GM18861 (cell line): Measurements from ENCODE around the gene GRID2.

Source experiments
- ATAC-seq: cut with Tn5 transposase; IDR thresholded peaks from one replicate; pipeline ENCODE4 v1.9.1; 2021; ENCODE audit not compliant: unreplicated experiment

Gene GRID2

DNA sequence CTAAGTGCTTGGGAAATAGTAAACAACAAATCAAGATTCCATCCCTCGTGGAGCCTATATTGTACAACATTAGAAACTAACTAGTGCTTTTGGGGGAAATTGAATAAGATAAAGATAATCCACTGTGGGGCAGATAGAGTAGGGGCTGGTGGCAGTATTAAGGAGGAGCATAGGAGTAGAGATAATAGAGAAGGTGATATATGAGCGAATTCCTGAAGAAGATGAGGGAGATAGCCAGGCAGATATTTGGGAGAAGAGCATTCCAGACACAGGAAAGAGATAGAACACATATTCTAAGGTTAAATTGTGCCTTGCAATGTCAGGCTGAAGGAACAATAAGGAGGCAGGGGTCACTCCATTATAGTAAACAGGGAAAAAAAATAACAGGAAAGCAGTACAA, 218.2 kb downstream of the GRID2 start:
- no peak for ATAC-seq

DNA sequence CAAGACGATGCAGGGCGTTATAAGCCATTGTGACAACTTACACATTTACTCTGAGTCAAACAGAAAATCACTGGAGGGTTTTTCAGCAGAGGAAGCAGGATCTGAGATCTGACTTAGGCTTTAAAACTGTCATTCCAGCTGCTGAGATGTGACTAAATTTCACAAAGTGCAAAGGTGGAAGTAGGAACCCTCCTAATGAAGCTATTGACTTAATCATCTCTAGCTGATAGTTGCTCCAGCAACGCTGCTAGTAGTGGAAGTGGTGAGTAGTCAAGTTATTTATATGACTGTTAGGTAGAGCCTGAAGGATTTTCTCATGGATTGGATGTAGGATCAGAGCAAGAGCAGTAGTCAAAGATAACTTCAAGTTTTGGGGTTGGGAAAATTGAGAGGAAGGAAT, 218.6 kb downstream of the GRID2 start:
- ATAC-seq: no peak

DNA sequence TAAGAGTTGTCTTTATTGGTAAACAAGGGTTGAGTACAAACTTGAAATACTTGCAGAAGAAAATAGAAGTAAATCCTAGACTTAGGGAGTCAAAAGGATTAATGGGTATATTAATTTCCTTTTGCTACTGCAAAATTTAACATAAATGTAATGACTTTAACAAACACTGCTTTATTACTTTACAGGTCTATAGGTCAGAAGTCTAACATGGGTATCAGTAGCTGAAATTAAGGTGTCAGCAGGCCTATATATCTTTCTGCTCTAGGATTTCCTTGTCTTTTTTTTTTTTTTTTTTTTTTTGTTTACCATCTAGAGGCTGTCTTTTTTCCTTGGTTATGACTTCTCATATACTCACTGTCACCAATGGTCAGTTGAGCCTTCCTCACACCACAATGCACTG, 220.4 kb downstream of the GRID2 start:
- no peak for ATAC-seq

DNA sequence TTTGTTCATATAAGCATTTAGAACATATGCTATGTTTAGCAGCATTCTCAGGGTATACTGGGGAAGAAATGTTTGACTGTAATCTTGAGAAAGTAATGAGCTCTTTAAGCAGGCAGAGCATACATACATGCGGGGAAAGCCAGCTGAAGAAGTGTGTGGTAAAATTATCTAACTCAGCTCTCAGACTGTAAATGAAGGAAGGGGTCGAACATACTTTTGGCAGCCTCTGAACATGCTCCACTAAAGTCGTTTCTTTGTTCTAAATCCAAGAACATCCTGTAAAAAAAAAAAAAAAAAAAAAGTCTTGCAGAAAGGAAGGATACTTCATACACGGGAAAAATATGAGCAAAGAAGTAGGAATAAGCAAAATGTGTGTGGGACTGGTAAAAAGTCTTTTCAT, 224.8 kb downstream of the GRID2 start:
- no peak for ATAC-seq

DNA sequence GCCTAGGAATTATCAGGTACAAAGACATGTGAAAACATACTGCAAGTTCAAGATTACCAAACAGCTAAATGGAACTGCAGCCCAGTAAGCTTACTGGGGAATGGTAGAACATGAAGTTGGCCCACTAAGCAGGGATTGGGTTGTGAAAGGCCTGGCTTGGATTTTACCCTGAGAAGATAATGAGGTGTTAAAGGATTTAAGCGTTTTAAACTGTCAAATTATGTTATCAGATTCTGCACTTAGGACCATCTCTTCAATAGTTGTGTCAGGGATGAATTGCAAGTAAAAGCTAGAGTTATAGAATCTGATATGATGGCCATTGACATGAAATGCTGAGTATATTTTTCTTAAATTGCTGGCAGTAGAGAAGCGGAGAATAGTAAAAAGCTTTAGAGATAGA, 225.7 kb downstream of the GRID2 start:
- no peak for ATAC-seq

- no peak for ATAC-seq
These were observed 231.8 kb downstream of the GRID2 start for GRCh38 chr4:92535599-92535998.

DNA sequence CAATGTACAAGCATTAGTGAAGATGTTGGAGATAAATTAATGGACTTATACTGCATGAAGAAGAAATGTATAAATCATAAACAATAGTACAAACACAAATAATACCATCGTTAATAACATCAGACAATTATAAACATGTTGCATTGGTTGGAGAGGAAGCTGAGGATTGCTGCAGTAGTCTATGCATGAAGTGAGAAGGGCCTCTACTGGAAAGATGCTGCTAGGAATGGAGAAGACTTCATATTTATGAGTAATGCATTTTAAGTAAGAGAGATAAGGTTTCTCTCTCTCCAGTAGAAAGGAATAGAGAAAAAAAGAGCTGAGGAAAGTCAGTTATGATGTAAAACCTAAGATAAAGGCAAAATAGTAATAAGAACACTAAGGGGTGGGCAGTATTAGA, 247.8 kb downstream of the GRID2 start:
- ATAC-seq: no peak

GRCh38 chr4:92566269-92566668, 262.5 kb downstream of the GRID2 start:
- ATAC-seq: no peak

- no peak for ATAC-seq
These were observed 277.1 kb downstream of the GRID2 start for GRCh38 chr4:92580816-92581215.

- no peak for ATAC-seq
These were observed 295.3 kb downstream of the GRID2 start for GRCh38 chr4:92599044-92599443.

DNA sequence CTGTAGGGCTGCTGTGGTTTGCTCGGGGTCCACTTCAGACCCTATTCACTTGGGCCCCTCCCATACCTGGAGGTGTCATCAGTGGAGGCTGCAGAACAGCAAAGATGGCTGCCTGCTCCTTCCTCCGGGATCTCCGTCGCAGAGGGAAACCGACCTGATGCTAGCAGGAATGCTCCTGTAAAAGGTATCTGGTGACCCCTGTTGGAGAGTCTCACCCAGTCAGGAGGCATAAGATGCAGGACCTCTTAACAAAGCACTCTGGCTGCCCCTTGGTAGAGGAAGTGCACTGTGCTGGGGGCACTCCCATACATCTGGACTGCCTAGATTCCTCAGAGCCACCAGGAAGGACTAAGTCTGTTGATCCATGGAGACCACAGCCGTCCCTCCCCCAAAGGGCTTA, 296.9 kb downstream of the GRID2 start:
- ATAC-seq: no peak

DNA sequence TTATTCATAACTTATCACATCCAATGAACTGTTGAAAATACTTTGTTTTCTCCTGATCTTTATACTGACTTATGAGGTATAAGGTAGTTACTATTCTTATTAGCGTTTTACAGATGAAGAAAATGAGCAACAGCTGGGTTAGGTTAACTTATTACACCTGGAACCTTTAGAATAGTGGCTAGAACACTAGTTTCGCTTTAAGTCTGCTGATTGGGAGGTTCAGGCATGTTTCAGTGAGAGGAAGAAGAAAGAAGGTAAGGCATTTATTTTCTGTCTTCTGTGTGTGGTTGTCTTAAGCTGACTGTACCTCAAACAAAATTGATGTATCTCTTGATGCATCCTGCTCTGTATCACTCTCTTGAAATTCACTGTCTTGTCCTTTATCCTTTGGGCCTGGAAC, 302.5 kb downstream of the GRID2 start:
- no peak for ATAC-seq

DNA sequence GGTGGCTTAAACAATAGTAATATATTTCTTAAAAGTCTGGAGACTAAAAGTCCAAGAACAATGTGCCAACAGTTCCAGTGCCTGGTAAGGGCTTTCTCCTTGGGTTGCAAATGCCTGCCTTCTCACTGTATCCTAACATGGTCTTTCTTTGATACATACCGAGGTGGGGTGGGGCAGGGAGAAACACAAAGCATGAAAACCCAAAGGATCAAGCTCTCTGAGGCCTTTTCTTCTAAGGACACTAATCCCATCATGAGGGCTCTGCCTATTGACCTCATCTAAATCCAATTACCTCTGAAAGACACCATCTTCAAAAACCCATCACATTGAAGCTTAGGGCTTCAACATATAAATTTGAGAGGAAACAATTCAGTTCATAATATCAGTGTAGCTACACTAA, 311.3 kb downstream of the GRID2 start:
- no peak for ATAC-seq

DNA sequence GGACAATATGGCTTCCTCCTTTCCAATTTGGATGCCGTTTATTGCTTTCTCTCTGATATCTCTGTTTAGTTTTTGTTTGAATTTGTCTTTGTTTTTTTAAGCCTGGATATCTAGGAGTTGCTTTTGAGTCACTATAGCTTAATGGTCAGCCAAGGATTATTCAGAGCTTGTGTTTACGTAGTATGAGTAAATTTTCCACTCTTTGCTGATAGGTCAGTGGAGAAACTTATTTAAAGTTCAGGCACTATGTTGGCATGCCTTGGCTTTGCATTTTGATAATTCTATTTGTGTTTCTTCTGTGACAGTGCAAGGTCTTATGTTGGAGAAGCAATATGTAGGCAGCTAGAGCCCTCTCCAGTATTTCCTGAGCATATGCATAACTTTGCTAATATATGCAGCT, 315.2 kb downstream of the GRID2 start:
- no peak for ATAC-seq

DNA sequence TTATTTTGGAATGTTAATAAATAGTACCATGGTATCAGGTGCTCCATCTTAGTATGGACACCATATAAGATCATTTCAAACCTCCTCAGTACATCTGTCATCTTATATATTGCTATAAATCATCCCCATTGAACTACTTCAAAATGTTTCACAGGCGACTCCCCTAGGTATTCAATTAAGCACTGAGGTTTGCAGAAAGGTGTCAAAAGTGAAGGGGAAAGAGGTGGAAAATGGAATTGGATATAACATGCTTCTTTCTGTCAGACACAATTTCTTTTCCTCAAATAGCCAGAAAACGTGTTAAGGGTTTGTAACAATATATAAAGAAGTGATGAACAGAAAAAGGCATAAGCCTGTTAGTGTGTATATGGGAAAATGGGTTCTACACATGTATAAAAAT, 325.5 kb downstream of the GRID2 start:
- ATAC-seq: no peak

DNA sequence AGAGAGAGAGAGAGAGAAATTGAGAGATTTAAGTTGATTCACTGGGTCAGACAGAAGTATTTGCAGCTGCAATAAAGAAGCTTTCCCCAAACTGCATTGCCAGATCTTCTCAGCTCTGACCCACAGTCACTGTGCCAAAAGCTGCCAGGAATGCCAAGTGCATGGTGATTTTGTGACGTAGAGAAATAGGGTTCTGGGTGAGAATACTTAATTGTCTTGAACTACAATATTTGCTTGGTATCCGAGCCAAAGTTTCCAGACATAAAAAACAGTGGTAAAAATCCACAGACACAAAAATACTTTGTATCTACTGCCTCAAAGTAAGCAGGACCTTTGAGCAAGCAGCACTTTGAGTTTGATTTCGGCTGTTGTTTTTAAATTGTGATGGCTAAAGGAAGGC, 331.1 kb downstream of the GRID2 start:
- ATAC-seq: no peak

DNA sequence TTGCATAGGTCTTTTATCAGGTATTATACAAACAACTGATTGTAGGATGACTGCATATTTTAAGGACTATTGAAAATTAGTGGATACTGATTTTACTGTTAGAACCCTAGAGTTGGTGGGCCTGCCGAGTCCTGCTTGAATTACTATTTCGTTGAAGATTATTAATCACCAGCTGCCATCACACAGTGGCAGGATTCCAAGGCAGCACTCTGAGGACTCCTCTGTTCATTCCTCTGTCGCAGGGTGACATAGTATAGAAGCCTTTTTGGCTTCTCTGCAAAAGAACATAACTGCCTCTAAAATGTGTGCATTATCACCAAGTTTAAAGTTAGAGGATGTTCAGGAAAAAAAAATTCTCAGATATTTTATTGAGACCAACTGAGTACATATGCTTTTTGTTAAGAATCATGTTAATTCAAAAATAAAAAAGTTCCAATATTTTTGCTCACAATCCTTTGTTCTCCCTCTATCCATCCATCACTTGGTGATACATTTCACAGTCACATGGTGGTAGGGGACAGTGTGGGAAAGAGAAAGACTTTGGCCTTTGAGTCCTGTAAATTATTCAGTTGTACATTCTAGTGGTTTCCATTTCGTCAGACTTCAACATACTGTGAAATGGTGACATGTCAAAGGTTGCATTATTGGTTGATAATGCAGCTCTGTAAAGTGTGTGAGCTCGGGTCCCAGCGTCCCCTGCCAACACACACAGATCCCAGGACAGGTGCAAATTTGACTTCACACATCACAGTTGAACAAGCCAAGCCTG, 332.5 kb downstream of the GRID2 start:
- ATAC-seq: no peak

- ATAC-seq: no peak
These were observed 337.6 kb downstream of the GRID2 start for GRCh38 chr4:92641409-92641808.

GRCh38 chr4:92646826-92647225, 343.1 kb downstream of the GRID2 start:
- ATAC-seq: no peak

DNA sequence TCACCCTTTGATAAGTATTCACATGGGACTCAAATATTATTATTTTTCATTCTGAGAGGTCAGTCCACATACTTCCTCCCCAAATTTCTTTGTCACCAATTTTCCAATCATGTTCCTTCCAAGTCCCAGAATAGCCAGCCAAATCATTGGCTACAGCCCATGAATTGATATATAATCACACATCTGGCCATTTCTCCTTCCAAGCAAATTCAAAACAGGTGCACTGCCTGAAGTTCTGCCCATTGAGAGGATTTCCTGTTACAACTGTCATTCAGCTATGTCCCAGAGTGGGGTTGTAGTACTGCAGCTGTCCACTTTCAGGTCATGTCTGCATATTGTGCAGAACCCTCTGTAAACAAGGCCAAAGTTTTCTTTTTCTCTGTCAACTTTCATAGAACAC, 347.8 kb downstream of the GRID2 start:
- ATAC-seq: no peak

- no peak for ATAC-seq
These were observed 350.3 kb downstream of the GRID2 start for GRCh38 chr4:92654084-92654483.

DNA sequence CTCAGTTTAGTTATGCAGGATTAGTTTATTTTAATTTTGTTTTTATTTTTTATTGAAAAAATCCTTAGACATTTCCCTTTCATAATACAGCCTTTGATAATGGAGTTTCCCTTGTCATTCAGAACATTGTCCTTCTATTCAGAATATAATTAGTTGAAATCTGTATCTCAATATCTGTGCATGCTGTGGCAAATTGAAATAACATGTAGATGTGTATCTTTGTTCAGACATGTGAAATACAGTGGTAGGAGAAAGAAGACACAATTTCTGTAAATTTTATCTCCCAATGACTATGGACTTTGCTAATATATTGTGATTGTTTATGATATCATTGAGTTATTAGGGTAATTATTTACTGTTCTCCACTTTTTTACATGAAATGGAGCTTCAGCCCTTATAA, 353.9 kb downstream of the GRID2 start:
- ATAC-seq: no peak

DNA sequence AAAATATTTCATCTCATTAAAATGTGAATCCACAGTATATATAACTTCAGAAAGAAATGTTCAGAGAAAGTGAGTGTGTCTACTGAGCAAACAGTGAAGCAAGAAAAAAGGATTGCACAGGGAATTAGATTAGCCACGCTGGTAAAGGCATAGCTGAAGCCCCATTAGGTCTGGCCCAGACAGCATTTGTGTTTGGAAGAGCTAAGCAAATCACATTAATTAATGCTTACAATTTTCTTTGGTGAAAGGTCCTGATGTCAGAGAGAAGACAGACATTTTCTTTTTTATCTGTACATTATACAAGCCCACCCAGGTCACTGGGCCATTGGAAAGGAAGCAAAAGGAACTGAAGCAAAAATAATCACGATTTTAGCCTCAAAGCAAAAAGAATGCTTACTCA, 354.6 kb downstream of the GRID2 start:
- ATAC-seq: no peak
